ENCODE results near the gene ARHGAP5.
"Not testable (repeated sequence)": the region's sequence is repeated elsewhere in the genome, so short reads cannot be mapped to it uniquely, and the experiment has no call there.

Gene ARHGAP5

DNA sequence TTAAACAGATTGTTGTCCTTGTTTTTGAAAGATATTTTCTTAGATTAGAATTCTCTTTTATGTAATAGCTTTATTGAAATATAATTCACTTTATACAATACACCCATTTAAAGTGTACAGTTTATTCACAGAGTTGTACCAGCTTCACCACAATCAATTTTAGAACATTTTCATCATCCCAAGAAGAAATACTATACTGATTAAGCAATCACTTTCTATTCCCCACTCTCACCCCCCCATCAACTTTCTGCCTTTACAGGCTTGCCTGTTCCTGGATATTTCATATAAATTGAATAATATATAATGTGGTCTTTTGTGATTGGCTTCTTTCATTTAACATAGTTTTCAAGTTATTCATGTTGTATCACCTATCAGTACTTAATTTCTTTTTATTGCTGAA is 44.4 kb downstream of the ARHGAP5 start:
- no peak for DNase-seq (ENCODE audit: low read depth)

- DNase-seq (ENCODE audit: low read depth): no peak
These were observed 44.8 kb downstream of the ARHGAP5 start for GRCh38 chr14:32121948-32122347.

GRCh38 chr14:32126899-32127730 is 50.0 kb downstream of the ARHGAP5 start:
- DNase-seq (ENCODE audit: low read depth): not testable (repeated sequence)

DNA sequence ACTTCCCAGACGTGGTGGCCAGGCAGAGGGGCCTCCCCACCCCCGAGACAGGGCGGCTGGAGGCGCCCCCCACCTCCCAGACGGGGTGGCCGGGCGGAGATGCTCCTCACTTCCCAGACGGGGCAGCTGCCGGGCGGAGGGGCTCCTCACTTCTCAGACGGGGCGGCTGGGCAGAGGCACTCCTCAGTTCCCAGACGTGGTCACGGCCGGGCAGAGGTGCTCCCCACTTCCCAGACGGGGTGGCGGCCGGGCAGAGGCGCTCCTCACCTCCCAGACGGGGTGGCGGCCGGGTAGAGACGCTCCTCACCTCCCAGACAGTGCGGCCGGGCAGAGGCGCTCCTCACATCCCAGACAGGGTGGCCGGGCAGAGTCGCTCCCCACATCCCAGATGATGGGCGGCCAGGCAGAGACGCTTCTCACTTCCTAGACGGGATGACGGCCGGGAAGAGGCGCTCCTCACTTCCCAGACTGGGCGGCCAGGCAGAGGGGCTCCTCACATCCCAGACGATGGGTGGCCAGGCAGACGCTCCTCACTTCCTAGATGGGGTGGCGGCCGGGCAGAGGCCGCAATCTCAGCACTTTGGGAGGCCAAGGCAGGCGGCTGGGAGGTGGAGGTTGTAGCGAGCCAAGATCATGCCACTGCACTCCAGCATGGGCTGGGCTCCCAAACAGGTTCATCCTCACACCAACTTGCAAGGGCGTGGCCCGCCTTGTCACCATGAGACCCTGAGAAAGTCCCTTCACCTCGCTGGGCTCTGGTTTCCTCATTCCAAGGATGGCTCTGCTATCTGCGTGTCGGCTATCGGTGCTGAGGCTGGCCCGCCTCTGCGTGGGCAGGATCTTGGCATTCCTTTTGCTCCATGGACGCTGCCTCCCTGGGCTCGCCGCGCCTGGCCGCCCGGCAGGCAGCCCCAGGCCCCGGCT is 50.9 kb downstream of the ARHGAP5 start:
- DNase-seq (ENCODE audit: low read depth): not testable (repeated sequence)

GRCh38 chr14:32128703-32129102 is 51.6 kb downstream of the ARHGAP5 start:
- no peak for DNase-seq (ENCODE audit: low read depth)

- DNase-seq (ENCODE audit: low read depth): peak; percentile 52
These were observed 52.0 kb downstream of the ARHGAP5 start for GRCh38 chr14:32129124-32129523.

DNA sequence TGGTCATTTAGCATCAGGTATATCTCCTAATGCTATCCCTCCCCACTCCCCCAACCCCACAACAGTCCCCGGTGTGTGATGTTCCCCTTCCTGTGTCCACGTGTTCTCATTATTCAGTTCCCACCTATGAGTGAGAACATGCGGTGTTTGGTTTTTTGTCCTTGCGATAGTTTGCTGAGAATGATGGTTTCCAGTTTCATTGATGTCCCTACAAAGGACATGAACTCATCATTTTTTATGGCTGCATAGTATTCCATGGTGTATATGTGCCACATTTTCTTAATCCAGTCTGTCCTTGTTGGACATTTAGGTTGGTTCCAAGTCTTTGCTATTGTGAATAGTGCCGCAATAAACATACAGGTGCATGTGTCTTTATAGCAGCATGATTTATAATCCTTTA is 54.6 kb downstream of the ARHGAP5 start:
- DNase-seq (ENCODE audit: low read depth): not testable (repeated sequence)

DNA sequence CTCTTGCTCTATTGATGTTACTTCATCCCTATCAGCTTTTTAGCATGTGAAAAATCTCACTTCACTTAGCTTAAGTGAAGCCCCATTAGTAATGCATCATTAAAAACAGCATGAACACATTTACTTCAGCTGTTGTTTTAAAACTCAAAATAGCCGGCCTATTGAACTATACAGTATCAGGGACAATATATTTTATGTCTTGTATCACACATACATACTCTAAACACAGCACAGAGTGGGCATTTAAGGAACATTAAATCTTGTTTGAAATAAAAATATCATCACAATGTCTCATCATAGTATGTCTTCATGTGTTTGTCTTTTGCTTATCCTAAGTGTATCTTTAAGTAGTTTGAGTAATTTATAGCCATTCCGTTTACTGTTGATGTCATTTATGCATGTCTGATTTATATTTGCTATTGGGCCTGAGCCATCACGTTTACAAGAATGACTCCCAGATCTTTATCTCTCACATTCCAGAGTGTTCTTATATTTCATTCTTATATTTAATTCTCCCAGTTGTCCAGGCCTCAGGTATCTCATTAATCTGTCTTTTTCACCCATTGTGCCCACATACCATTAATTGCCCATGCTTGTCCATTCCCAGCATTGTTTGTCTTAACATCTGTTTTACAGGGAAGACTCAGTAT is 57.5 kb downstream of the ARHGAP5 start:
- peak; percentile 73 for DNase-seq (ENCODE audit: low read depth)

- DNase-seq (ENCODE audit: low read depth): peak; percentile 30
These were observed 59.1 kb downstream of the ARHGAP5 start for GRCh38 chr14:32136027-32136825.

DNA sequence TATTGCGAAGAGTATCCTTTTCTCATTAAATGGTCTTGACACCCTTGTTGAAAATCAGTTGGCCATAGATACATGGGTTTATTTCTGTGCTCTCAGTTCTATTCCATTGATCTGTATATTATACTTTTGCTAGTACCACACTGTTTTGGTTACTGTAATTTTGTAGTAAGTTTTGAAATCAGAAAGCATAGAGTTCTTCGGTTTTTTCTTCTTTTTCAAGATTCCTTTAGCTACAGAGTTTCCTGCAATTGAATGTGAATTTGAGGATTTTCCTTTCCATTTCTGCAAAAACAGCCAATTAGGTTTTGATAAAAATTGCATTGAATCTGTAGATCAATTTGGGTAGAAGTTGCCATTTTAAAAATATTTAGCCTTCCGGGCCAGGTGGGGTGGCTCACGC is 60.2 kb downstream of the ARHGAP5 start:
- no peak for DNase-seq (ENCODE audit: low read depth)

DNA sequence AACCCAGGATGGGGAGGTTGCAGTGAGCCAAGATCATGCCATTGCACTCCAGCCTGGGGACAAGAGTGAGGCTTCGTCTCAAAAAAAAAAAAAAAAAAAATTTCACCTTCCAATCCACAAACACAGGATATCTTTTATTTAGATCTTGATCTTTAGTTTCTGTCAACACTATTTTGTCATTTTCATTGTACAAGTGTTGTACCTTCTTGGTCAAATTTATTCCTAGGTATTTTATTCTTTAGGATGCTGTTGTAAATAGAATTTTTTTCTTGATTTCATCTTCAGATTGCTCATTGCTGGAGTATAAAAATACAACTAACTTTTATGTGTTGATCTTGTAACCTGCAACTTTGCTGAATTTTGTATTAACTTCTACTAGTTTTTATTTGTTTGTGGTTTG is 60.8 kb downstream of the ARHGAP5 start:
- DNase-seq (ENCODE audit: low read depth): no peak

DNA sequence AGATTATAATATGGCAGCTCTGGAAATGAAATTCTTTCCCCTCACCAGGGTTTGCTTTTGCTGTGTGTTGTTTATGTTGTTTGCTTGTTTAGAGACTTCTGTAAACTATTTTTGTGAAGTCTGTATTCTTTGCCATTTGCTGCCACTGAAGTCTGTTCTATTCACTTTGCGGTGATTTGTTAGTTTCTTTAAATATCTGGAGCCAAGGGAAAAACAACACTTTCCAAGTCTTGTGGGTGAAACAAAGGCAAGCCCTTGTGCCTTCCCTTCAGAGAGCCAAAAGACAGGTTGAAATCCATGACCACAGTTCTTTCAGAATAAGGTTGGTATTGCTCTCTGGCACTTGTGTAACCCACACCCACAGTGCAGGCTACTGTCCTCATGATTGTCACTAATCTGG is 65.2 kb downstream of the ARHGAP5 start:
- DNase-seq (ENCODE audit: low read depth): no peak

- DNase-seq (ENCODE audit: low read depth): no peak
These were observed 65.8 kb downstream of the ARHGAP5 start for GRCh38 chr14:32142754-32143437.

DNA sequence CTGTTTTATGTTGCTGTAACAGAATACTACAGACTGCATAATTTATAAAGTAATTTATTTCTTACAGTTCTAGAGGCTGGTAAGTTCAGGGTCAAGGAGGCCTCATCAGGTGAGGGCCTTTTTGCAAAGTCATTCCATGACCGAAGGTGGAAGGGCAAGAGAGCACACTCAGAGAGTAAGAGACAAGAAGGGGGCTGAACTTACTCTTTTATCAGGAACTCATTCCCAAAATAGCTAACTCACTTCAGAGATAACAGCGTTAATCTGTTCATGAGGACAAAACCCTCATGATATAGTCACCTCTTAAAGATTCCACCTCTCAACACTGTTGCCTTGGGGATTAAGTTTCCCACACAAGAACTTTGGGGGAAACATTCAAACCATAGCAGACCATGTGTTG is 73.3 kb downstream of the ARHGAP5 start:
- DNase-seq (ENCODE audit: low read depth): peak; percentile 32

DNA sequence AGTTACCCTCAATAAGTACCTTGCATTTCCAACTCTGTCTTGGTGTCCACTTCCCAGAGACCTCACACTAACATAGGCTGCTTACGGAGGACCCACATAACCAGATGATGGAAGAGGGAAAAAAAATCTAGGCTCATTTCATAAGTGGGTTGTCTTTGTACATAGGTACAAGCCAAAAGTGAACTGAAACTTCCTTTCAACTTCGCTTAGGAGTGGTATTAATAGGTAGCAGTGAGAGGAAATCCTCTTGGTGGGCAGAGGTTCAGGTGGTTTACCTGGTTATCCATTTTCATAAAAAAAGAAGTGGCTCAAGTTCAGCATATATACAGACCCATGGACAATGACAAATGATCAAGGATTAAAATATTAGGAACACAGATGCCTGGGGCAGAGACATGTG is 88.9 kb downstream of the ARHGAP5 start:
- DNase-seq (ENCODE audit: low read depth): no peak

DNA sequence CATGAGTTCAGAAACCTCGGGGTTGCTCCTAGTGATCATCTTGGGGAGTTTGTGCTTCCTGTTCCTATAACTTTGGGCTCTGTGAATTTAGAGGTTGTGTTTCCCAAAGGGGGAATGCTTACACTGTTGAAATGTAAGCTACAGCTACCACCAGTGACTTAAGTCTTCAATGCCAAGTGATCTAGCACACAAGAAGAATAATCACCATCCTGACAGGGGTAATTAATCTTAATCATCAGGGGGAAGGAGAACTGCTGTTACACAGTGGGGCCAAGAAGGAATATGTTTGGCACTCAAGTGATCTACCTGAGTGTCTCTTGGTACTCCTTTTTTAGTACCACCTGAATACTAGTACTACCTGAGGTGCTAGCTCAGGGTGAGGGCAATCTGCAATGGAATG is 89.8 kb downstream of the ARHGAP5 start:
- DNase-seq (ENCODE audit: low read depth): no peak

DNA sequence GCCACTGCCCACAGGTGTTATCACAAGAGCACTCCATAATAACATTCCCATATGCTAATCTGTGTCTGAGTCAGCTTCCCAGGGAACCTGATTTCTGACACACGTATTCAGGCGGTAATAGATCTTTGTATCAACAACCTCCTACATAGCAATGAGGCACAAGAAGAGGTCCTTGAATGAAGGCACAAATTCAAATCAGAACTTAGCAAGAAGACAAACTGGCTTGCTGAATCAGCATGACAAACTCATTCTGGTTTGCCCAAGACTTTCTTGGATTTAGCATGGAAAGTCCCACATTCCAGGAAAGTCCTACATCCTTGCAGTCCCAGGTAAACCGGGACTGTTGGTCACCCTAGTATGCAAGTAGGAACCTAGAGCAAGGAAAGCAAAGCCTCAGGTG is 90.8 kb downstream of the ARHGAP5 start:
- peak; percentile 35 for DNase-seq (ENCODE audit: low read depth)

DNA sequence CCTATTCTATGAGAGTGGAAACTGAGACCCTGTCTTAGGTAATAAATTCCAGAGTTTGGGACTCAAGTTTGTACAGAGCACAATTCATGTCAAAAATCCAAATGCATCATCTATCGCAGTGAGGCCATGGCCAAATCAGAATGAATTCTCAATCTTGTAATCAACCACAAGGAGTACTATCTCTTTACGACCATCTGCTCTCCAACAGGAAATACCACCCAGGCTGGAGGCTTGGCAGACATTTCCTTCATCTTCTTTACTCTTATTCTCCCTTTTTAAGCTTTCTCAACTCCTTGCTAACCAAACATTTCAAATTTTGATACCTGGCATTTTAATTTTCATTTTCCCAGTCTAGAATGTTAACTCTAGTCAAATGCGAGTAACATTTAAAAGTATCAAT is 92.1 kb downstream of the ARHGAP5 start:
- no peak for DNase-seq (ENCODE audit: low read depth)

DNA sequence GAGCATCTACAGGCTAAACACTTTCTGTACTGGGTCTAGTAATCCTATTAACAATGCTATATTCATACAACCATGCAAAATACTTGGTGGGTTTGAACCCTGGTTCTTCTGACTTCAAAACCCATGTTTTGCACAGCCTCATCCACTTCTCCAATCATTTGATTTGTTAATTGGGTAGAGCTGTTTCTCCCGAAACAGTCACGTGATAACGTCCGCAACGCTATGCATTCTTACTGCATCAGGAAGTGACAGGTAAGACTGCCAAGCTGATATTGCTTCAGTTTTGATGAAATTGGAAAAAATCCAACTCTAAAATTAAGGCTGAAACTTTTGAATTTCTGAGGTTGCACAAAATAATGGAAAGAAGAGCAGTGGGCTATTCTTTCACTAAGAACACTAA is 94.4 kb downstream of the ARHGAP5 start:
- DNase-seq (ENCODE audit: low read depth): no peak

DNA sequence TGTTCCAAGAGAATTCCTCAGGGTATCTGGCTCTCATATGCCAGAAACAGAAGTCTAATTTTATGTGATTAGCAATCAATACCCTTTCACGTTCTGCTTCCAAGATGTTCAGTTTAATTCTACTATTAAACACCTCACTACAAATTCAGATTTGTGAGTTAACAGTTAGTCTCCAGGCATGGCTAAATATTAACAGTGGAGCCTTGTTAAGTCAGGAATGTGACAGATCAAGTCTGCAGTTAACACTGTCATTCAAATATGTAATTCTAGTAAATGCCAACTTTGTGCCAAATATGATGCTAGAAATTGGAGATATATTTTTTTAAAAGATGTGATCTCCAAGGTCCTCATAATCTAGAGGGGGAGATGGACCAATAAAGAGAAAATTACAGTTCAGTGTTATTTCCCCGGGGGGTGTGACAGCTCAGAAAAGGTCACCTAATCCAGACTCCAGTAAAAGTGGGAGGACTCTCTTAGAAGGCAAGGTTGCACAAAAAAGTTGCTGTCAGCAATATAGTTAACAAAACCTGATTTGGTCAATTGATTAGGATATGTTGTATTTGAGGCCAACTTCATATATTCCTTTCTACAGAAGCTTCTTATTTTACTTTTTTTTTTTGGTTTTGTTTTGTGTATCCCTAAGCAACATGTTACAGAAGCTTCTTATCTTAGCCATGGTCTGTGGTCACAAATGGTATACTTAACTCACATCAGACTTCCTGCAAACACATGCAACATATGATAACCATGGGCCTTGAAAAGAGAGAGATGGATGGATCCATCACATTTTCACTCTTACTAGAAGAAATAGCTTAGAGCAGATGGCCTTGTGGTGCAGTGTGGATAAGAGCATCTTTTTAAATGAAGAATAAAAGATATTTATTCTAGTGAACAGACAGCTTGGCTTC is 106.3 kb downstream of the ARHGAP5 start:
- DNase-seq (ENCODE audit: low read depth): peak; percentile 47

Measured in amniotic epithelial cell (primary cell).